Activated naive CD8-positive, alpha-beta T cell (primary cell): ENCODE data around the gene FAM162B.
"Not testable (repeated sequence)": the region's sequence is repeated elsewhere in the genome, so short reads cannot be mapped to it uniquely, and the experiment has no call there.

Source experiments
- H3K27ac Mint-ChIP-seq: one replicate; pipeline ENCODE4 v1.8.0; 2021; ENCODE audit warnings: mixed read lengths
- H3K27me3 Mint-ChIP-seq: one replicate; pipeline ENCODE4 v1.8.0; 2021; ENCODE audit warnings: mixed read lengths
- H3K36me3 Mint-ChIP-seq: one replicate; pipeline ENCODE4 v1.8.0; 2021; ENCODE audit warnings: mixed read lengths
- H3K4me1 Mint-ChIP-seq: one replicate; pipeline ENCODE4 v1.8.0; 2021; ENCODE audit warnings: low read depth, mixed read lengths
- H3K4me3 Mint-ChIP-seq: one replicate; pipeline ENCODE4 v1.8.0; 2021; ENCODE audit warnings: mild to moderate bottlenecking, mixed read lengths
- H3K9me3 Mint-ChIP-seq: one replicate; pipeline ENCODE4 v1.8.0; 2021; ENCODE audit warnings: low read depth, mixed read lengths

The FAM162B gene

GRCh38 chr6:116763048-116763447, 2.5 kb downstream of the FAM162B start:
- Mint-ChIP-seq H3K27ac (no peak overlapping the region), H3K36me3 (no peaks in the 10 kb centered on the region), H3K9me3 (no peaks in the 10 kb centered on the region), H3K4me3 (no peak overlapping the region), H3K4me1 (peaks cover 11% of the 10 kb centered on the region), H3K27me3 (peaks cover 32% of the 10 kb centered on the region)

GRCh38 chr6:116762235-116762634, 3.3 kb downstream of the FAM162B start:
- Mint-ChIP-seq H3K27me3 (peaks cover 30% of the 10 kb centered on the region), H3K4me1 (peaks cover 11% of the 10 kb centered on the region), H3K4me3 (no peak overlapping the region), H3K9me3 (no peaks in the 10 kb centered on the region), H3K36me3 (no peaks in the 10 kb centered on the region), H3K27ac (no peak overlapping the region)

GRCh38 chr6:116761779-116762178, 3.7 kb downstream of the FAM162B start:
- Mint-ChIP-seq H3K27me3 (peaks cover 27% of the 10 kb centered on the region), H3K36me3 (no peaks in the 10 kb centered on the region), H3K4me3 (no peak overlapping the region), H3K4me1 (peaks cover 11% of the 10 kb centered on the region), H3K27ac (no peak overlapping the region), H3K9me3 (no peaks in the 10 kb centered on the region)

GRCh38 chr6:116745176-116745575, 20.3 kb downstream of the FAM162B start:
- no peaks in the 10 kb centered on the region for H3K4me1 Mint-ChIP-seq
- no peak overlapping the region for H3K27ac Mint-ChIP-seq
- peaks cover 3% of the 10 kb centered on the region for H3K36me3 Mint-ChIP-seq
- no peak overlapping the region for H3K4me3 Mint-ChIP-seq
- H3K9me3 Mint-ChIP-seq = peaks cover 28% of the 10 kb centered on the region
- H3K27me3 Mint-ChIP-seq = peaks cover 4% of the 10 kb centered on the region

GRCh38 chr6:116741571-116741970, 23.9 kb downstream of the FAM162B start:
- peaks cover 41% of the 10 kb centered on the region for H3K9me3 Mint-ChIP-seq
- H3K4me3 Mint-ChIP-seq = no peak overlapping the region
- no peaks in the 10 kb centered on the region for H3K4me1 Mint-ChIP-seq
- no peak overlapping the region for H3K27ac Mint-ChIP-seq
- H3K36me3 Mint-ChIP-seq = peaks cover 14% of the 10 kb centered on the region
- no peaks in the 10 kb centered on the region for H3K27me3 Mint-ChIP-seq

- H3K27me3 Mint-ChIP-seq, H3K27ac Mint-ChIP-seq, H3K4me1 Mint-ChIP-seq, H3K4me3 Mint-ChIP-seq: not testable (repeated sequence)
- Mint-ChIP-seq H3K36me3 (peaks cover 21% of the 10 kb centered on the region), H3K9me3 (peaks cover 43% of the 10 kb centered on the region)
Measured at GRCh38 chr6:116740486-116740885, 25.0 kb downstream of the FAM162B start.

- Mint-ChIP-seq H3K4me3 (no peak overlapping the region), H3K36me3 (peaks cover 29% of the 10 kb centered on the region), H3K27ac (no peak overlapping the region), H3K4me1 (no peaks in the 10 kb centered on the region), H3K27me3 (no peaks in the 10 kb centered on the region), H3K9me3 (peaks cover 31% of the 10 kb centered on the region)
Measured at GRCh38 chr6:116737004-116737403, 28.5 kb downstream of the FAM162B start.

GRCh38 chr6:116730513-116730912, 35.0 kb downstream of the FAM162B start:
- Mint-ChIP-seq H3K36me3 (peaks cover 36% of the 10 kb centered on the region), H3K4me3 (no peak overlapping the region), H3K27me3 (no peaks in the 10 kb centered on the region), H3K4me1 (no peaks in the 10 kb centered on the region), H3K9me3 (peaks cover 7% of the 10 kb centered on the region), H3K27ac (no peak overlapping the region)

- Mint-ChIP-seq H3K4me3 (no peak overlapping the region), H3K27ac (no peak overlapping the region), H3K4me1 (no peaks in the 10 kb centered on the region), H3K9me3 (no peaks in the 10 kb centered on the region), H3K36me3 (peaks cover 37% of the 10 kb centered on the region), H3K27me3 (no peaks in the 10 kb centered on the region)
Measured at GRCh38 chr6:116726947-116727346, 38.6 kb downstream of the FAM162B start.

GRCh38 chr6:116714761-116715160, 50.8 kb downstream of the FAM162B start:
- peaks cover 22% of the 10 kb centered on the region for H3K36me3 Mint-ChIP-seq
- H3K4me3 Mint-ChIP-seq = no peak overlapping the region
- H3K27ac Mint-ChIP-seq = peak overlapping the region; percentile 3
- no peaks in the 10 kb centered on the region for H3K27me3 Mint-ChIP-seq
- peaks cover 12% of the 10 kb centered on the region for H3K4me1 Mint-ChIP-seq
- H3K9me3 Mint-ChIP-seq = no peaks in the 10 kb centered on the region

GRCh38 chr6:116714296-116714695, 51.2 kb downstream of the FAM162B start:
- Mint-ChIP-seq H3K27me3 (no peaks in the 10 kb centered on the region), H3K27ac (peak overlapping the region; percentile 3), H3K4me1 (peaks cover 12% of the 10 kb centered on the region), H3K9me3 (no peaks in the 10 kb centered on the region), H3K36me3 (peaks cover 21% of the 10 kb centered on the region), H3K4me3 (no peak overlapping the region)

GRCh38 chr6:116705917-116706316, 59.6 kb downstream of the FAM162B start:
- H3K27ac Mint-ChIP-seq = no peak overlapping the region
- no peak overlapping the region for H3K4me3 Mint-ChIP-seq
- H3K36me3 Mint-ChIP-seq = peaks cover 17% of the 10 kb centered on the region
- H3K27me3 Mint-ChIP-seq = no peaks in the 10 kb centered on the region
- H3K4me1 Mint-ChIP-seq = peaks cover 3% of the 10 kb centered on the region
- H3K9me3 Mint-ChIP-seq = no peaks in the 10 kb centered on the region

- not testable (repeated sequence) for H3K9me3 Mint-ChIP-seq, H3K4me3 Mint-ChIP-seq, H3K27ac Mint-ChIP-seq, H3K27me3 Mint-ChIP-seq, H3K4me1 Mint-ChIP-seq
- peaks cover 18% of the 10 kb centered on the region for H3K36me3 Mint-ChIP-seq
Measured at GRCh38 chr6:116703888-116704287, 61.6 kb downstream of the FAM162B start.
